CD4-positive, alpha-beta T cell (primary cell): ENCODE results near the gene IL1RAPL2. TPM values are rescaled to one million over a fixed set of nuclear protein-coding genes. Genes with fewer than 3 reads are reported as not detected.

Experiments
- ATAC-seq: fragments of 200-7000 bp; cut with Tn5 transposase; one replicate; pipeline ENCODE4 v1.10.0; 2022; ENCODE audit warnings: mild to moderate bottlenecking; ENCODE audit not compliant: poor library complexity
- CTCF ChIA-PET: fragments of 350-600 bp; sonication (Branson Sonifier 250); formaldehyde crosslinking; loops from one replicate; lab custom pipeline; 2021; ENCODE audit warnings: antibody characterized with exemption, inconsistent platforms; lab: Charles Lee
- POLR2A ChIA-PET: fragments of 350-600 bp; sonication (Branson Sonifier 250); formaldehyde crosslinking; loops from one replicate; lab custom pipeline; 2021; ENCODE audit warnings: antibody characterized with exemption, inconsistent platforms; lab: Charles Lee
- DNase-seq, 14 experiments: peaks; one replicate each; pipeline ENCODE4 v3.0.0-alpha.2; 2013 to 2020; ENCODE audit warnings: mixed read lengths in 2 of 14
- H3K27ac ChIP-seq, 2 donors: one replicate each; pipeline versions ENCODE4 v1.5.1 to v1.7.0; 2013; ENCODE audit warnings: low read length in 2 of 2, low read depth in 1 of 2, mild to moderate bottlenecking in 1 of 2
- H3K27me3 ChIP-seq, 2 experiments: 1 replicate in 1 of 2; 2 replicates in 1 of 2; pipeline versions ENCODE4 v1.6.1 to v1.7.0; 2013; ENCODE audit warnings: low read length in 2 of 2, control low read depth in 1 of 2, mild to moderate bottlenecking in 1 of 2, moderate library complexity in 1 of 2; ENCODE audit not compliant: insufficient read depth in 2 of 2, control insufficient read depth in 1 of 2
- H3K36me3 ChIP-seq: one replicate; pipeline ENCODE4 v1.6.1; 2013; ENCODE audit warnings: low read length, control low read depth; ENCODE audit not compliant: insufficient read depth
- H3K4me1 ChIP-seq: one replicate; pipeline ENCODE4 v1.6.1; 2013; ENCODE audit warnings: low read length, control low read depth; ENCODE audit not compliant: insufficient read depth
- H3K4me3 ChIP-seq: one replicate; pipeline ENCODE4 v1.5.1; 2013; ENCODE audit warnings: mild to moderate bottlenecking, low read length, moderate library complexity
- H3K9me3 ChIP-seq, 2 experiments: 1 replicate in 1 of 2; 2 replicates in 1 of 2; pipeline versions ENCODE4 v1.6.1 to v1.7.0; 2013; ENCODE audit warnings: low read length in 2 of 2, mild to moderate bottlenecking in 2 of 2, control low read depth in 1 of 2, moderate library complexity in 1 of 2; ENCODE audit not compliant: control insufficient read depth in 1 of 2, insufficient read depth in 1 of 2
- H3K27ac Mint-ChIP-seq: one replicate; pipeline ENCODE4 v1.8.0; 2020; ENCODE audit warnings: mixed read lengths
- H3K27me3 Mint-ChIP-seq: one replicate; pipeline ENCODE4 v1.8.0; 2021; ENCODE audit warnings: mixed read lengths
- H3K36me3 Mint-ChIP-seq: one replicate; pipeline ENCODE4 v1.8.0; 2021; ENCODE audit warnings: low read depth, mixed read lengths
- H3K4me1 Mint-ChIP-seq: one replicate; pipeline ENCODE4 v1.8.0; 2021; ENCODE audit warnings: low read depth, mixed read lengths
- H3K4me3 Mint-ChIP-seq: one replicate; pipeline ENCODE4 v1.8.0; 2020; ENCODE audit warnings: mild to moderate bottlenecking, mixed read lengths
- H3K9me3 Mint-ChIP-seq: one replicate; pipeline ENCODE4 v1.8.0; 2020; ENCODE audit warnings: mixed read lengths
- CTCF ChIP-seq: fragments of 200-600 bp; IDR thresholded peaks from one replicate; pipeline ENCODE4 v1.8.0; 2022; ENCODE audit warnings: antibody characterized with exemption, mild to moderate bottlenecking
- intact Hi-C, 2 experiments: fragments of 100-400 bp; cut with DNase I in 1 of 2; cut with micrococcal nuclease in 1 of 2; formaldehyde crosslinking; loops; one replicate each; pipeline versions ENCODE4 v1.15.1 to v1.9.0; 2023 to 2025; cut with DNase I, micrococcal nuclease
- total RNA-seq, 174 experiments: library from RNA in 2 of 174; stranded (reverse) in 2 of 174; gene quantifications; one replicate each; pipeline ENCODE4 v1.2.3 and lab custom pipeline; 2021 to 2026

Gene IL1RAPL2
- total RNA-seq, 2 experiments from 2014 or later = not detected

GRCh38 chrX:105263801-105264200 is 697.8 kb downstream of the IL1RAPL2 start:
- no peak for ATAC-seq

GRCh38 chrX:105265093-105265492 is 699.1 kb downstream of the IL1RAPL2 start:
- Mint-ChIP-seq H3K36me3 (no peaks in the 10 kb centered on the region), H3K4me1 (no peaks in the 10 kb centered on the region), H3K9me3 (peaks cover 3% of the 10 kb centered on the region), H3K27me3 (no peaks in the 10 kb centered on the region), H3K27ac (no peak overlapping the region), H3K4me3 (no peak overlapping the region)
- ChIA-PET CTCF (no interaction called here), POLR2A (no interaction called here)
- no peaks in the 10 kb centered on the region for H3K9me3 ChIP-seq
- no peak overlapping the region for H3K4me3 ChIP-seq
- ATAC-seq (no peak), DNase-seq (no peak)
- no peaks in the 10 kb centered on the region for H3K4me1 ChIP-seq
- H3K27me3 ChIP-seq = no peaks in the 10 kb centered on the region
- H3K27ac ChIP-seq = no peak overlapping the region
- no peak for TF ChIP-seq CTCF
- intact Hi-C loops = no loop called here
- H3K36me3 ChIP-seq = no peaks in the 10 kb centered on the region

More at GRCh38 chrX:105263801-105264200, 697.8 kb downstream of the IL1RAPL2 start:
- H3K4me3 ChIP-seq = no peak overlapping the region
- TF ChIP-seq CTCF = no peak
- intact Hi-C loops = no loop called here
- DNase-seq = no peak
- POLR2A ChIA-PET = no interaction called here
- no peaks in the 10 kb centered on the region for H3K36me3 Mint-ChIP-seq
- no peak overlapping the region for H3K27ac Mint-ChIP-seq
- H3K27me3 Mint-ChIP-seq = no peaks in the 10 kb centered on the region
- no peaks in the 10 kb centered on the region for H3K4me1 Mint-ChIP-seq
- peaks cover 4% of the 10 kb centered on the region for H3K9me3 Mint-ChIP-seq
- CTCF ChIA-PET = no interaction called here
- H3K27ac ChIP-seq = no peak overlapping the region
- no peaks in the 10 kb centered on the region for H3K36me3 ChIP-seq
- no peaks in the 10 kb centered on the region for H3K27me3 ChIP-seq
- H3K4me3 Mint-ChIP-seq = no peak overlapping the region
- H3K4me1 ChIP-seq = no peaks in the 10 kb centered on the region
- no peaks in the 10 kb centered on the region for H3K9me3 ChIP-seq

- H3K4me1 Mint-ChIP-seq = no peaks in the 10 kb centered on the region
- no peaks in the 10 kb centered on the region for H3K36me3 Mint-ChIP-seq
- H3K27me3 ChIP-seq = no peaks in the 10 kb centered on the region
- no peak overlapping the region for H3K27ac Mint-ChIP-seq
- peaks cover 3% of the 10 kb centered on the region for H3K9me3 Mint-ChIP-seq
- ChIA-PET CTCF (no interaction called here), POLR2A (no interaction called here)
- TF ChIP-seq CTCF = no peak
- ATAC-seq (no peak), DNase-seq (no peak)
- H3K4me3 Mint-ChIP-seq = no peak overlapping the region
- no peak overlapping the region for H3K27ac ChIP-seq
- H3K4me3 ChIP-seq = no peak overlapping the region
- no peaks in the 10 kb centered on the region for H3K4me1 ChIP-seq
- intact Hi-C loops = no loop called here
- H3K36me3 ChIP-seq = no peaks in the 10 kb centered on the region
- H3K27me3 Mint-ChIP-seq = no peaks in the 10 kb centered on the region
- H3K9me3 ChIP-seq = no peaks in the 10 kb centered on the region
Observed at GRCh38 chrX:105266456-105266855, 700.5 kb downstream of the IL1RAPL2 start.
